ENCODE results near the gene MPC2.
"Not testable (repeated sequence)": the region's sequence is repeated elsewhere in the genome, so short reads cannot be mapped to it uniquely, and the experiment has no call there.

Gene MPC2

DNA sequence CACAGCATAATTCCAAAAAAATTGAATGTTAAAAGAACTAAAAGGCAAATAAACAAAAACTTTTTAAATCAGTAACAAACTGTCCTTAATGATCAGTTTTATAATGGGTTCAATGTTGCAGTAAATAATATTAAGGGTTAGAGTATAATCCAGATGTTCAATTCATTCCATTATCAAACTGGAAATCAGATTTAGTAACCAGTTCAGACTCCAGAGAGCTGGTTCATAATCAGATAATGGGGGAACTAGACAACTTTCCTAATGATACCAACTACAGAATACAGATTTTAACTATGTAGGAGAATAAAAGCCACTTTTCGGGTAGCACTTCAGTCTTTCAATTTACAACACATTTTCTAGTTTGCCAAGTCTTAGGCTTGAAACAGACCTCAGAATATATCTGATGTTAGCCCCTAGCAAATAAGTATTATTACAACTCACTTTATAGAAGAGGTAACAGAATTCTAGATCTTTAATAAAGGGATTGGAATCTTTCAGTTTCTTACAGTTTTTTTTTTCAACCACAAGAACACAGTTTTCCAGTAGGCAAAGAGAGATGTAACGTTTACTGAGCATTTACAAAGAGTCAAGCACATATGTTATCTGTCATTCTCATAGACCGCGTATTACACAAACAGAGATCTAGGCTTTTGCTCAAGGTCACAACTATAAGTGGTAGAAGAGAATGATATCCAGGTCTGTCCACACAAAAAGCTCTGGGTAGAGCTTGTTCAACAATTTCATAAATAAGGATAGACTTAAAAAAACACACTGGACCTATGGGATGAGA lies 2.3 kb downstream of the MPC2 start:
- DNase-seq (ENCODE audit: low read depth in 3 of 3): no peak

DNA sequence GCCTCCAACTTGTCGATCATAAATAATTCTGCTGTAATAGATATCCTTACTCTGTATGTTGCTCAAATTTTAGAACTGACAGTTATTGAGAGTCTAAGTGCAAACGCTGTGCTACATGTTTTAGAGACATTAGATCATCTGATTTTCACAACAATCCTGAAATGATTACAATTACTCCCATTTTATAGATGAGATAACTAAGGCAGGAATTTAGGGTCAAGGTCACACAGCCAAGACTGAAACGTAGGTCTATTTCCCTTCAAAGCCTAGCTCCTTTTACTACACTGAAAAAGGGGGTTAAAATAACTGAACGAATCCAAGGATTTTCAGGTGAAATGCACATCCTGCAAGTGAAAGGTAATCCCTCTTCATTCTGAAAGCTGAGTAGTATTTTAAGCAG lies 3.1 kb downstream of the MPC2 start:
- DNase-seq (ENCODE audit: low read depth in 3 of 3): no peak

DNA sequence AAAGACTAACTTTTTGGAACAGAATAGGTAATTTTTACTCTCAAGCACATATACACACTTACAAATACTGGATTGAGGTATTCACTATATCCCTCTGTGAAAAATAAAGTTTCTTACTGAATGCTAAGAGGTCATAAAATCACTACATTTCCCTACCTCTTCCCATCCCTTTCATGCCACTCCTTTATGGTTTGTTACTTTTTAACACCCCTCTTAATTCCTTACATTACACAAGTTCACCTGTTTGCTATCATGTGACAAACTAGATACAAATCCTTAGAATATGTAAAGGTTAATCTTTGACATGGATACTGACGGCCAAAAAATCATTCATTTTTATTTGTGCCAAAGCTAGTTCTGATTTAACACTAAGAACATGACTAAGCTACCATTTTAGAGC lies 7.1 kb downstream of the MPC2 start:
- no peak for DNase-seq (ENCODE audit: low read depth in 3 of 3)

DNA sequence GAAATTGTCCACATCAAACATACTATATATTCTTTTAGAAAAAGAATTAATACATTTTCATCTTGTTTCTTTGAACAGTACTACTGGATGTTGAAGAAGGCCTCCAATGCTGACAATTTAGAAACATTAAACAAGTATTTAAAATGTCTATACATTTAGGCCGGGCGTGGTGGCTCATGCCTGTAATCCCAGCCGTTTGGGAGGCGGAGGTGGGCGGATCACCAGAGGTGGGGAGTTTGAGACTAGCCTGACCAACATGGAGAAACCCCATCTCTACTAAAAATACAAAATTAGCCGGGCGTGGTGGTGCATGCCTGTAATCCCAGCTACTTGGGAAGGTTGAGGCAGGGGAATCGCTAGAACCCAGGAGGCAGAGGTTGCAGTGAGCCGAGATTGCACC lies 8.0 kb downstream of the MPC2 start:
- DNase-seq (ENCODE audit: low read depth in 3 of 3): not testable (repeated sequence)

GRCh38 chr1:167928457-167928852 lies 8.4 kb downstream of the MPC2 start:
- DNase-seq (ENCODE audit: low read depth in 3 of 3): no peak

DNA sequence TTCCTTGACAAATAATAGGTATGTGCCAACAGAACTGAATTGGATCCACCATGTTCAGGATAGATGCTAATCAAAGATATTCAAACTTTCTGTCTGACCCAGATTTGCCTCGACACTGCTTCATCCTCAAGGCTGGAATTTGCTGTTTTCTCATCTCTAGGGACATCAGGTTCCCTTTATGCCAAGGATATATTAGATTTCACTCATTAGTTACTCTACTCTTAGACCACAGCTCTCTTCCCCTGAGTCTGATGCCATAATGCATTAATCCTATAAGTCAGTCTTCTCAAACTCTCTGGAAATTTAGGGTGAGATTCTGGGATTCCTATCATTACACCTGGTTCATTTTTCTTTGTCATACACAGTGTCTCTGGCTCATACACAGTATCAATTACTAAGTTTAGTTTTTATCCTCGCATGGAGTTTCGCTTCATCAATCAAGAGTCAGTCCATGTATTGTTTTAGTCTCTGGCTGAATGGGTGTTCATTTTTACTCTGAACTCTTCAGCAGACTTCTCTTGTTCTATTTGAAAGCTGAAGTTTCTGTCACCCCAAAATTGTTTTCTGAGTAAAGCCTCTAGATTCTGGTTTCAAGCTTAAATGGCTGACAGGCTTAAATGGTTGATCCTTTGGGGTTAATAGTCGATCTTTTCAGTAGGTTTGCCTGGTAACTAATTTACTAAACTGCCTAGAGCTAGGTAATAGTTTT lies 9.7 kb downstream of the MPC2 start:
- DNase-seq (ENCODE audit: low read depth in 3 of 3): no peak

DNA sequence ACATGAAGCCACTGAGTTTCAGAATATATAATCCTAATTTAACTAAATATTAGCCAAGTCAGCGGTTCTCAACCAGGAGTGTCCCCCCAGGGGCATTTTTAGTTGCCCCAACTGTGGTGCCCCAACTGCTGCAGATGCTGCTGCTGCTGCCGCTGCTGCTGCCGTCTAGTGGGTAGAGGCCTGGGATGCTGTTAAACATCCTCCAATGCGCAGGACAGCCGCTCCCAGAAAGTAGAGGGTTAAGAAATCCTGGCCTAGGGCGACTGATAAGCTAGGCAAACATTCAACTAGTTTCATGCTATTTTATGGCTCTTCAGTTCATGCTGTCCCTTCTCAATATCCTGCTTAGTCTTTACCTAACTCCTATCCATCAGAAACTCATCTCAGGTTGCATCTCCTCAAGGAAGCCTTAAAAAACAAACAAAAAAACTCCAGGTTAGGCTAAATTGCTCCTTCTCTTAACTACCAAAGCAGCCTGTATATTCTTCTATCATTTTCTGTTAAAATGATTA lies 10.3 kb downstream of the MPC2 start:
- no peak for DNase-seq (ENCODE audit: low read depth in 3 of 3)

- DNase-seq (ENCODE audit: low read depth in 3 of 3): no peak
Observed at GRCh38 chr1:167924543-167925231, 12.2 kb downstream of the MPC2 start.

DNA sequence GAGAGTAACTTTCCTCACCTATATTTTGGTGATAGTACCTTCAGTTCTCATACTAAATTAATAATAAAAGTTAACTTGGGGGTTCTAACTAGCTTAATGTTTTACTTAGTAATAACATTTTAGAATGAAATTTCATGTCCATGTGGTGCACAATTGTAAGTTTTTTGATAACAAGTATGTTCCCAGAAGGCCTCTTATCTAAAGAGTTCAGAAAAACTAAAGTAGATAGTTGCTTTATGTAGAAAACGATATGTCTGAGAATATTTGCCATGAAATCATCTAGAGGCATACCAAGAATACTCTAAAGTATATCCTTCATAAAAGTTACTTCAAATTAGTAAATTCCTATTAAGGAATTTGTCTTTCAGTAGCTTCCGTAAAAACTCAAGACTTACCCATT lies 12.8 kb downstream of the MPC2 start:
- no peak for DNase-seq (ENCODE audit: low read depth in 3 of 3)

DNA sequence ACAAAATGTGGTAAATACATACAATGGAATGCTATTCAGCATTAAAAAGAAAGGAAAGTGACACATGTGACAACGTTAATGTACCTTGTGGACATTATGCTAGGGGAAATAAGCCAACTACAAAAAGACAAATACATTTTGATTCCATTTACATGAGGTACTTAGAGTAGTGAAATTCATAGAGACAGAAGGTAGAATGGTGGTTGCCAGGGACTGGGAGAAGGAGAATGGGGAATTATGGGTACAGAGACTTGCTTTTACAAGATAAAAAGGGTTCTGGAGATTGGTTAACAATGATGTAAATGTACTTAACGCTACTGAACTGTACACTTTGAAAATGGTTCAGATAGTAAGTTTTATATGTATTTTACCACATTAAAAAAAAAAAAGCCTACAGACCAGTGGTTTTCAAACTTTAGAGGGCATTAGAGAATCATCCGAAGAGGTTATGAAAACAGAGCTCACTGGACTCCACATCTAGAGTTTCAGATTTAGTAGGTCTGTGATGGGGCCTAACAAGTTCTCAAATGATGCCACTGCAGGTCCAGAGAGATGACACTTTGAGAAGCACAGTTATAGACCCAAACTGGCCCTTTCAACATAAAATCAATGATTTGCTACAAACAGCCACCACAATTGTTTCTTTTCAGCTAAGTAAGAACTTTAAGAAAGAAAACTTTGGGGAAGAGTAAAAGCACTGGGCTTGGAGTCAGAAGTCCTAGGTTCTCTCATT lies 13.4 kb downstream of the MPC2 start:
- DNase-seq (ENCODE audit: low read depth in 3 of 3): no peak

DNA sequence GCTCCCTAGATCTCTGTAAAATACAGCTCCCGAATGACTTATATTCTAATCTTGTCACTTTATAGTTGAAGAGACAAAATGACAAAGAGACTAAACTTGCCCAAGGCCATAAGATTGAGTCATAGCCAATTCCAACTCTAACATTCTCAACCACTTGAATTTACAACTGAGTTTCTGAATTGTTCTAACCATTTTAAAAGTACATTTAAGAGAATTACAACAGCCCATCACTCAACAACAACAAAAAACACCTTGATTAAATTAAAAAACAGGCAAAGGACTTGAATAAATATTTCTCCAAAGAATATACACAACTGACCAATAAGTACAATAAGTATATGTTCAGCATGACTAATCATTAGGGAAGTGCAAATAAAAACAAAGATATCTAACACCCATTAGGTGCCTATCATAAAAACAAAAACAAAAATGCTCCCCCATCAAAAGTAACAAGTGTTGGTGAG lies 14.2 kb downstream of the MPC2 start:
- no peak for DNase-seq (ENCODE audit: low read depth in 3 of 3)

GRCh38 chr1:167922023-167922422 lies 14.8 kb downstream of the MPC2 start:
- DNase-seq (ENCODE audit: low read depth in 3 of 3): no peak

GRCh38 chr1:167916766-167917511 lies 19.9 kb downstream of the MPC2 start:
- no peak for DNase-seq (ENCODE audit: low read depth in 3 of 3)

DNA sequence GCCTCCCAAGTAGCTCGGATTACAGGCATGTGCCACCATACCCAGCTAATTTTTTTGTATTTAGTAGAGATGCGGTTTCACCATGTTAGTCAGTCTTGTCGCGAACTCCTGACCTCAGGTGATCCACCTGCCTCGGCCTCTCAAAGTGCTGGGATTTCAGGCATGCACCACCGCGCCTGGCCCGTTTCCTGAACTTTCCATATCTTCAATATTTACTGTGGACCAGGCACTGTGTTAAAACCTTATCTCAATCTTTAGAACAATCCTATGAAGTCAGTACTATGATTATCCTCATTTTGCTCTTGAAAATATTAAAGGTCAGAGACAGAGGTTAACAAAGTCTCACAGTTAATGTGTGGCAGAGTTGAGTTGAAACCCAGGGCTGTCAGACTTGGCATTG lies 21.3 kb downstream of the MPC2 start:
- no peak for DNase-seq (ENCODE audit: low read depth in 3 of 3)

GRCh38 chr1:167913895-167914496 lies 22.9 kb downstream of the MPC2 start, which contains the start of gene ADCY10:
TSS of gene ADCY10 (minus strand) at chr1:167914134. CDS start at chr1:167905140, 8,994 bp downstream.
- DNase-seq (ENCODE audit: low read depth in 3 of 3): no peak

DNA sequence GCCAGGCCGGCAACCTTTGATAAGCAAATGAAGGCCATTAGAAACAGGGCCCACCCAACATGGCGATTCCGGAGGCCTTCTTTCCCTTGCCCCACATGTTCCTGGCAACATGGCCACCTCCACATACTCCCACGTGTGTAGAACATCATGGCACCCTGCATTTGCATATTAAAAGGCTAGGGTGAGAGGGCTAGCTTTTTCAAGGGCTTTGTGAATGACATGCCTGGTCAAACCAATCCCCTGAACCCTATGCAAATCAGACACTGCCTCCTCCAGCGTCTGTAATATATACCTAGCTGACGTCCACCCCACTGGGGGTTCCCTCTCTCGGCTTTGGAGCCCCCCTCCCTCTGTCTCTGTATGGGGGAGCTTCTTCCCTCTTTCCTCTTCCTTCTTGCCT lies 24.6 kb downstream of the MPC2 start:
- DNase-seq (ENCODE audit: low read depth in 3 of 3): no peak

DNA sequence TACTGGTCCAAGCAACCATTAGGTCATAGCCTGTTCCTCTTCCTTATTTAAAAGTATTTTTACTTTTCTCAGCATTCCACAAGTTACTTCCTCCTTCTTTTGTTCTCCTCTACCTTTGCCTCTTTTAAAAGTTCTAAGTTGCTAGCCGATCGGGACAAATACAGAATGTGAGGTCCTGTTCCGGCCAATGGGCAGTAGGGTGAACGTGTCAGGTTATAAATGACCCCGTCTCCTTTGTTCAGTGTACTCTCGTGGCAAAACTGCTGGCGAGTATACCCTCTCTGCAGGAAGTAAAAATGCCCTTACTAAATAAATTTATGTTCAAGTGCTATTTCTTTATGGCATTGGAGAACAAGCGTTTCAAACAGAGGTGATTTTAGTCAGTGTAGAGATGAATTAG lies 25.5 kb downstream of the MPC2 start:
- DNase-seq (ENCODE audit: low read depth in 3 of 3): no peak

DNA sequence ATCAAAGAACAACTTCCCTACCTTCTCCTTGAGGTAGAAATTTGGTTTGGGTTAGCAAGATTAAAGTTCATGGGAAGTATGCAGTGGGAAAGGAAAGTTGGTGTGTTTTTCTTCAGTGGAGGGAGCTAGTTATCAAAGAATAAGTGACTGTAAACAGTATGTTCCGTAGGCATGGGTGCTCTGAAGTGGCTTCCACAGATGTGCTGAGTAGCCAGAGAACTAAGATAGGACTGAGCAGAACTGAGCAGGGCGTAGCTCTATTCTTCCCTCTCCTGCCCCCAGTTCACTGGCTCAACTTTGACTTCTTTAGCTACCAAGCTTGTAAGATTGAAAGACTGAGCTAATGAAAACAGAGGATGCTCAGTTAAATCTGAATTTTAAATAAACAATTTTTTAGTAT lies 26.3 kb downstream of the MPC2 start:
- no peak for DNase-seq (ENCODE audit: low read depth in 3 of 3)

- DNase-seq (ENCODE audit: low read depth in 3 of 3): no peak
Observed at GRCh38 chr1:167909691-167910180, 27.1 kb downstream of the MPC2 start.

DNA sequence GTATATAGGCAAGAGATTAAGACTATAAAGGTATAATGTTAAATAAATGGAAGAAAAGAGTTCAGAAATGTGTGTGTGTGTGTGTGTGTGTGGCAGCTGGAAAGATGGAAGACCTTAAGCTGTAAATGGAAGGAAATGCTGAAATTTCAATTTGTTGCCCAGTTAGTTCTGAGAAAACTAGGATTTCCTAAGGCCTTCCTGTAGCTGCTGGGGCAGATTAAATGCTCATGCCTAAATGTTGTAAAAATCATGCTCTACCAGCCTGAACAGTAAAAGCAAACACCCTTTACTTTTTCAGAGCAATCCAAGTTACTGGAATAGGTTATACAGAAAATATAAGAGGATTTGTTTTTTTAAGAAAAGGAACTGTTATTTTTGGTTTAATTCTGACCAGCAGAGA lies 31.2 kb downstream of the MPC2 start:
- no peak for DNase-seq (ENCODE audit: low read depth in 3 of 3)
